ENCODE measurements around the gene ORC1.

ORC1 gene

GRCh38 chr1:52343979-52344378, 60.2 kb downstream of the ORC1 start:
- DNase-seq (ENCODE audit: low read depth in 2 of 2), result no peak

GRCh38 chr1:52341655-52342260, 62.5 kb downstream of the ORC1 start:
- DNase-seq (ENCODE audit: low read depth in 2 of 2), result no peak

- DNase-seq (ENCODE audit: low read depth in 2 of 2), result no peak
These were observed 66.8 kb downstream of the ORC1 start for GRCh38 chr1:52337439-52337838.

GRCh38 chr1:52334906-52335528, 69.2 kb downstream of the ORC1 start:
- no peak for DNase-seq (ENCODE audit: low read depth in 2 of 2)

GRCh38 chr1:52332411-52332810, 71.8 kb downstream of the ORC1 start:
- DNase-seq (ENCODE audit: low read depth in 2 of 2), result no peak

- no peak for DNase-seq (ENCODE audit: low read depth in 2 of 2)
These were observed 75.6 kb downstream of the ORC1 start for GRCh38 chr1:52328615-52329014.

- no peak for DNase-seq (ENCODE audit: low read depth in 2 of 2)
These were observed 78.4 kb downstream of the ORC1 start for GRCh38 chr1:52325786-52326185.

GRCh38 chr1:52323731-52324130, 80.5 kb downstream of the ORC1 start:
- DNase-seq (ENCODE audit: low read depth in 2 of 2), result no peak
